PFSK-1 (cell line): Measurements from ENCODE around the gene LIMK1.

ENCODE experiments used
- FOXP2 ChIP-seq: optimal IDR thresholded peaks from 2 replicates; pipeline ENCODE3; 2011; ENCODE audit warnings: borderline replicate concordance, control low read depth, inconsistent platforms; ENCODE audit not compliant: insufficient read depth; ENCODE audit errors: extremely low read length, extremely low read depth
- POLR2AphosphoS5 ChIP-seq: IDR thresholded peaks from 2 replicates; pipeline ENCODE4 v1.6.1; 2012; ENCODE audit warnings: low read depth, mild to moderate bottlenecking, control low read depth, low read length, moderate library complexity
- SIN3A ChIP-seq: IDR thresholded peaks from 2 replicates; pipeline ENCODE4 v1.6.1; 2012; ENCODE audit warnings: mild to moderate bottlenecking, low read length, moderate library complexity, borderline replicate concordance; ENCODE audit not compliant: insufficient read depth
- TAF1 ChIP-seq: IDR thresholded peaks from 2 replicates; pipeline ENCODE4 v1.6.1; 2012; ENCODE audit warnings: low read length, control low read depth, borderline replicate concordance; ENCODE audit not compliant: insufficient read depth
- TF ChIP-seq, protein P1 (sequence below), 2 experiments: IDR thresholded peaks; 2 replicates each; pipeline versions ENCODE4 v1.6.1 to v1.8.0; 2011 to 2012; ENCODE audit warnings: low read depth in 2 of 2, low read length in 2 of 2, control low read depth in 1 of 2, inconsistent platforms in 1 of 2, mild to moderate bottlenecking in 1 of 2, moderate library complexity in 1 of 2; ENCODE audit not compliant: insufficient read depth in 1 of 2

Gene LIMK1

DNA sequence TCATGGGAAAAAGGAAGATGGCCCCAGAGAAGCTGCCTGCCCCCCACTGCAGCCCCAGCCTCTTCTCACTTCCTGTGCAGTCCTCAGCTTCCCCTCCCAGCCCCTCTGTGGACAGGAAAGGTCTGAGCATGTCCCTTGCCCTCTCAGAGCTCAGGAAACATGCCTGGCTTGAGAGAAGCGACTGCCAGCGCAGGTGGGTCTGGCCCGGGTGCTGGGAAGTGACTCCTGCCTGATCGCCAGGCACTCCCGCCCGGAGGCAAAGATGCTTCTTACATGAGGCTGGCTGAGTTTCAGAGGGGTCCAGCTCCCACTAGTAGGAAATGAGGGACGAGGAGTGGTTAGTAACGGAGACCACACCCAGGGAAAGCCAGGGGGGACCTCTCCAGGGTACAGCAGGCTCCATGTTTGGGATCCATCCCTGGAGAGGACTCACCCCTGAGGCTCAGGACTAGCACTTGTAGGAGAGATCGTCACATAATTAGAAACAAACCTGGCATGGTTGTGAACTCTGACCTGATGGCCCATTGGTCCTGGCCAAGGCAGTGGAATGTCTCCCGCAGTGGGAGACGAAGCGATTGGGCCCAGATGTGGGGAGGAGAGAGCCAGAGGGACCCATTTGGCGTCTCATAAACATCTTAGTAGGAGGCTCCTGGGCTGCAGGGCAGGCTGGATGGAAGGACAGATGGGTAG lies 43.4 kb upstream of the LIMK1 start:
- TF ChIP-seq SIN3A (no peak), FOXP2 (no peak), POLR2AphosphoS5 (no peak), TAF1 (no peak)
- TF ChIP-seq, protein P1, sequence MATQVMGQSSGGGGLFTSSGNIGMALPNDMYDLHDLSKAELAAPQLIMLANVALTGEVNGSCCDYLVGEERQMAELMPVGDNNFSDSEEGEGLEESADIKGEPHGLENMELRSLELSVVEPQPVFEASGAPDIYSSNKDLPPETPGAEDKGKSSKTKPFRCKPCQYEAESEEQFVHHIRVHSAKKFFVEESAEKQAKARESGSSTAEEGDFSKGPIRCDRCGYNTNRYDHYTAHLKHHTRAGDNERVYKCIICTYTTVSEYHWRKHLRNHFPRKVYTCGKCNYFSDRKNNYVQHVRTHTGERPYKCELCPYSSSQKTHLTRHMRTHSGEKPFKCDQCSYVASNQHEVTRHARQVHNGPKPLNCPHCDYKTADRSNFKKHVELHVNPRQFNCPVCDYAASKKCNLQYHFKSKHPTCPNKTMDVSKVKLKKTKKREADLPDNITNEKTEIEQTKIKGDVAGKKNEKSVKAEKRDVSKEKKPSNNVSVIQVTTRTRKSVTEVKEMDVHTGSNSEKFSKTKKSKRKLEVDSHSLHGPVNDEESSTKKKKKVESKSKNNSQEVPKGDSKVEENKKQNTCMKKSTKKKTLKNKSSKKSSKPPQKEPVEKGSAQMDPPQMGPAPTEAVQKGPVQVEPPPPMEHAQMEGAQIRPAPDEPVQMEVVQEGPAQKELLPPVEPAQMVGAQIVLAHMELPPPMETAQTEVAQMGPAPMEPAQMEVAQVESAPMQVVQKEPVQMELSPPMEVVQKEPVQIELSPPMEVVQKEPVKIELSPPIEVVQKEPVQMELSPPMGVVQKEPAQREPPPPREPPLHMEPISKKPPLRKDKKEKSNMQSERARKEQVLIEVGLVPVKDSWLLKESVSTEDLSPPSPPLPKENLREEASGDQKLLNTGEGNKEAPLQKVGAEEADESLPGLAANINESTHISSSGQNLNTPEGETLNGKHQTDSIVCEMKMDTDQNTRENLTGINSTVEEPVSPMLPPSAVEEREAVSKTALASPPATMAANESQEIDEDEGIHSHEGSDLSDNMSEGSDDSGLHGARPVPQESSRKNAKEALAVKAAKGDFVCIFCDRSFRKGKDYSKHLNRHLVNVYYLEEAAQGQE (IDR thresholded peaks at IDR 0.05; ENCODE audit: insufficient read depth in 1 of 2, low read depth in 2 of 2, low read length in 2 of 2), result no peak

DNA sequence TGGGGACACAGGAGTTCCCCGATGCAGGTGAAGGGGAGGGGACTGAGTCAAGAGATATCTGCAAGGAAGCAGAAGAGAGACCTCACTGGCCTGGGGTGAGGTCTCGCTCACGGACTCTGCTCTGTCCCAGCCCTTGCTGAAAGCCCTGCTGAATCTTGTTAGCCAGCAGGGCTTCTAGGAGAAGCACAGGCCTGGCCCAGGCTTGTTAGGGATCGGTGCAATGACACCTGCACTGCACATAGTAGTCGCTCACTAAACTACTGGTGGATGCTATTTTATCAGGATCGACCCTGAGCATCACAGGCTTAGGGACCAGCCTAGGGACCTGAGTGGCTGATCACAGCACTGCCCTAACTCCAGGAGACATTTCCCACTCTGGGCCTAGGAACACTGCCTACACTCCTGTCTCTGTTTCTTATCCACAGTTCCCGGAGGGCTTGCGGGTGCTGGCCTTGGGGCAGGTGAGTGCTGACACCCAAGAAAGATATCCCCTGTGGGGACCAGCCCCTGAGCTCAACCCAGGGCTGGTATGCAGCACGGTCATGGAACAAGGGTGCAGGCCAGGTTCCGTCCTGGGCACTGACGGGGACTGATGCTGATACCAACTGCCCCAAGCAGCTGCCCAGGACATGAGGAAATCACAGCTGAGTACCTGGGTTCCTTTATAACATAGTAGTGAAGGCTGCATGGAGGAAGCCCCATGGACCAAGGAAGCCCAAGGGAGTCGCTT lies 42.6 kb upstream of the LIMK1 start:
- TF ChIP-seq FOXP2 (no peak), SIN3A (no peak), TAF1 (no peak)
- TF ChIP-seq, protein P1 (IDR thresholded peaks at IDR 0.05; ENCODE audit: insufficient read depth in 1 of 2, low read depth in 2 of 2, low read length in 2 of 2), result no peak

DNA sequence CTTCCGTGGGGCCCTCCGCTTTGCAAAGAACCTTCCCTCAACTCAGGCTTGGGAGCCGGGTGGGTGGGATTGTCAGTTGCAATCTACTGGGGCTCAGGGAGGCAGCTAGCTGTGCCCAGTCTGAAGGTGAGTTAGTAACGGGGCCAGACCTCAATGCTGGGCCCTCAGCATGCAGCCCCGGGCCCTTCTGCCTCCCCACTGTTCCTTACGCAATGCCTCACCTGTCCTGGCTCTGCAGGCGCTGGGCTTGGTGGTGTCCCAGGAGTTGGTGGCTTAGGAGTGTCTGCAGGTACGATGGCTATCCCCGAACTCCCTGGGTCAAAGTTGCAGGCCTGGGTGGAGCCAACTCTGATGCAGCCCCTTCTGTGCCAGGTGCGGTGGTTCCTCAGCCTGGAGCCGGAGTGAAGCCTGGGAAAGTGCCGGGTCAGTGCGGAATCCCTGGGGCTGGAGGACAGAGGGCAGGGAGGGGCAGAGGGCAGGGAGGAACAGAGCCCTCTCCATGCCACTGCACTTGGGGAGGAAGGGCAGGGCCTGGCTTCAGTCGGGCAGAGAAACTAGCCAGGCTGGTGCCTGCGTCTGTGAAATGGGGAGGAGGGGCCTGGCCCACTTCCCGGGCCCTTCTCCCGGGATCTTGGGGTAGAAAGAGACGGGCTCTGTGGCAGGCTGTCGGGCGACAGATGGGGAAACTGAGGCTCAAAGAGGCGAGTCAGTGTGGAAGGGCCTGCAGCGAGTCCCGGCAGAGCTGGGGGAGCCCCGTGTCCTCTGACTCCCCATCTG lies 40.7 kb upstream of the LIMK1 start:
- TF ChIP-seq TAF1 (no peak), FOXP2 (no peak), POLR2AphosphoS5 (no peak), SIN3A (no peak)
- TF ChIP-seq, protein P1 (IDR thresholded peaks at IDR 0.05; ENCODE audit: insufficient read depth in 1 of 2, low read depth in 2 of 2, low read length in 2 of 2), result no peak

DNA sequence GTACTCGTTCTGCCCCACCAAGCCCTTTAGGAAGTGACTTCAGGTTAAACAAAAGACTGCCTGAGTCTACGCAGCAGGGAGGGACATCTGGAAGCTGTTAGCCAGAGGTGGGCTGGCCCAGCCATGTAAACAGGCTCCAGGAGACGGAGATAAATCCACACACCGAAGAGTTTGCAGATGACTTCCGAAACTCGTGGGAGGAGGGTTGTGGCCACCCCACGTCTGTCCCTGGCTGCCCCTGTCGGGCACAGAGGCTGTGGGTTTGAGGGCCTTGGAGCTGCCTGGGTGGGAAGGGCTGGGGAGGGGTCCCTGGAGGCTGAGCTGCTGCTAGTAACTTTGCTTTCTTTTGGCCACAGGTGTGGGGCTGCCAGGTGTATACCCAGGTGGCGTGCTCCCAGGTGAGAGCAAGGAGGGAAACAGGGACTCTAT lies 40.1 kb upstream of the LIMK1 start:
- TF ChIP-seq SIN3A (peak; percentile 81; the same call in 1 of the 2 replicates), FOXP2 (peak; percentile 99), POLR2AphosphoS5 (peak; percentile 53; the same call in 1 of the 2 replicates), TAF1 (peak; percentile 16; the same call in 1 of the 2 replicates)
- TF ChIP-seq, protein P1 (IDR thresholded peaks at IDR 0.05; ENCODE audit: insufficient read depth in 1 of 2, low read depth in 2 of 2, low read length in 2 of 2), result peak in 1 of 2 experiments; percentile 67; a peak in 1 of 4 replicates
